Umbilical cord (tissue), 2 donors: ENCODE results near the gene ZDHHC11B. TPM values are rescaled to one million over a fixed set of nuclear protein-coding genes. Genes with fewer than 3 reads are reported as not detected.
A peak's percentile ranks its signal among the peaks of the same experiment; 100 is the strongest.
"Not testable (repeated sequence)": the region's sequence is repeated elsewhere in the genome, so short reads cannot be mapped to it uniquely, and the experiment has no call there.

Experiments
- DNase-seq: peaks from one replicate; pipeline ENCODE4 v3.0.0-alpha.2; 2015; ENCODE audit warnings: low spot score
- total RNA-seq: library from RNA; depleted of rRNA; stranded (reverse); fragments of >200 nt; gene quantifications from one replicate; pipeline ENCODE4 v1.2.3, GENCODE V29; 2014; ENCODE audit warnings: low replicate concordance; ENCODE audit not compliant: insufficient read depth

The ZDHHC11B gene
- total RNA-seq, 1 donor from 2014 or later: 4.3 TPM

DNA sequence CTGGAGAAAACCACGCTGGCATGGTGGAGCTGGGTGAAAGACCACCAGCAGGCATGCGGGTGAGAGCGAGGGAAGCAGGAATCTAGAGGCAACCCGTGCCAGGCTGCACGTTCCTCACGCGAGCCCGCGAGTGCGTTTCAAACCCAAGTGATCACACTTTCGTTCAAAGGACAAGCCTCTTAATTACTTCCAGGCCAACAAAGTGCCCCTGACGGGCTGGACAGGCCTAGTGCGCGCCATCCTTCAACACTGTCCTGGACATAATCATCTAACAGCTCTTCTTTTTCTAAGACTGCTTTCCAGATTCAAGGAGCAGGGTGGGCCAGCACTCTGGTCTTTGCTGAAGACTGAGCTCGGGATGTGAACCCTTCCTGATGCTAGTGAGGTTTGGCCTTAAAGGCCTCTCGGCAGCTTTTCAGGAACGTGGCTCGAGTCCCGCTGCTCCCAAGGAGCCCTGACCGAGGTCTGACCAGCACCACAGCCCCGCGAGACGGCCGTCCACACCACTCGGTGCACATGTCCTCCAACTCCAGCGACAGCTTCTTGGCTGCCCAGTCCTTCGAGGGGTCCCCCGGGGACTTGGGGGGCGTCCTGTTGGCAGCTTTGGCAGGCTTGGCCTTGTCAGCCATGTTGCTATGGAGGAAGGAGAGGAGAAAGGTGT lies 14.9 kb downstream of the ZDHHC11B start:
- not testable (repeated sequence) for DNase-seq

DNA sequence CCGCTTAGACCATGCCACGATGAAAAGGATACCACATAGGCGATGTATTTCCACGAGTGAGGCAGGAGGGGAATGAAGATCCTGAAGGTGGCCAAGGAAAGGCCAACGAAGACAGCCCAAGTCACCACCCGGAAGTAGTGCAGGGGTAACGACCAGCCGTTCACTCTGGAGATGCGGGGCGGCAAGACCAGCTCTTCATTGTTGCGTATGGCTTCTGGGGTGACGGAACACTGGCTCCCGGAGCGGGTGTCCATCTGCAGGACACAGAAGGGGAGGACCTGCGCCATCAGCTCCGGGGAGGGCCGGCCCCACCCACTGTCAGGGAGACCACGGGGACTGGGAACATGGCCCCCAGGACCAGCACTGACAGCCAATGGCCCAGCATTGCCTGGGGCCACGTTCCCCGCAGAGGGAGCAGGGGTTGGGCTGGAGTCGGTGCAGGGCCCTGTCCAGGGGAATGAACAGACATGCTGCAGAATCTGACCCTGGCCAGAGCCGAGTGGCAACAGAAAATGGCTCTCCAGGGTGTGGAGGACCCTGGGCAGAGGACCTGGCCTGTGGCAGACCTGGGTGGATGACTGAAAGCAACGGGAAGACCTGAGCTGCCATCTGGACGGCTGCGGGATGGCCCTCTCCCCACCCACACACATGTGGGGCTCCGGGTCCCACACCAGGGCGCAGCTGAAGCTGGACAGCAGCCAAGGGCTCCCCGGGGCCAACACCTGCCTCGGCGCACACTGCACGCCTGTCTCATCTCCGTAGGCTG lies 17.7 kb downstream of the ZDHHC11B start:
- no peak for DNase-seq

DNA sequence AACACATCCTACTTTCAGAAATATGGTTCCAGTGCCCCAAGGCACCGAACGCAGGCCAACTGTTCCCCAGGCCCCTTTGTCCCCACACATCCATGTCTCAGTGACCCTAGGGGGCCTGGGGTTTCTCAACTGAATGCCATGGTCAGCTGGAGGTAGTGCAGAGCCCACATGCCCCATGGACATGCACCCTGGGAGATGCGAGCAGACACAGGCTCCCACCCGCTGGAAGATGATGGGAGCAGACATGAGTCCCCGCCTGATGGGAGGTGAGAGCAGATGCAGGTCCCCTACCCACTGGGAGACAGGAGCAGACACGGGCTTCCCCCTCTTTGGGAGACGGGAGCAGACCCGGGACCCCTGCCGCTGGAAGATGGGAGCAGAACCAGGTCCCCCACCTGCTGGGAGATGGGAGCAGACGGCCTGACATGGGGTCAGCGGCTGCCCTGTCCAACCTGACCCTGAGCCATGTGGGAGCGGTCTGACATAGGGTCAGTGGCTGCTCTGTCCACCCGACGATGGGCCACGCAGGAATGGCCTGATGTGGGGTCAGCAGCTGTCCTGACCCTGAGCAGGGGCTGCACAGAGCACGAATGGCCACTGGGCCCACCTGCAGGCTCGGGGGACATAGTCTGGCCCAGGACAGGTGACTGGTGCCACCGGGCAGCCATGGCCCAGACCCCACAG lies 18.4 kb downstream of the ZDHHC11B start:
- no peak for DNase-seq

DNA sequence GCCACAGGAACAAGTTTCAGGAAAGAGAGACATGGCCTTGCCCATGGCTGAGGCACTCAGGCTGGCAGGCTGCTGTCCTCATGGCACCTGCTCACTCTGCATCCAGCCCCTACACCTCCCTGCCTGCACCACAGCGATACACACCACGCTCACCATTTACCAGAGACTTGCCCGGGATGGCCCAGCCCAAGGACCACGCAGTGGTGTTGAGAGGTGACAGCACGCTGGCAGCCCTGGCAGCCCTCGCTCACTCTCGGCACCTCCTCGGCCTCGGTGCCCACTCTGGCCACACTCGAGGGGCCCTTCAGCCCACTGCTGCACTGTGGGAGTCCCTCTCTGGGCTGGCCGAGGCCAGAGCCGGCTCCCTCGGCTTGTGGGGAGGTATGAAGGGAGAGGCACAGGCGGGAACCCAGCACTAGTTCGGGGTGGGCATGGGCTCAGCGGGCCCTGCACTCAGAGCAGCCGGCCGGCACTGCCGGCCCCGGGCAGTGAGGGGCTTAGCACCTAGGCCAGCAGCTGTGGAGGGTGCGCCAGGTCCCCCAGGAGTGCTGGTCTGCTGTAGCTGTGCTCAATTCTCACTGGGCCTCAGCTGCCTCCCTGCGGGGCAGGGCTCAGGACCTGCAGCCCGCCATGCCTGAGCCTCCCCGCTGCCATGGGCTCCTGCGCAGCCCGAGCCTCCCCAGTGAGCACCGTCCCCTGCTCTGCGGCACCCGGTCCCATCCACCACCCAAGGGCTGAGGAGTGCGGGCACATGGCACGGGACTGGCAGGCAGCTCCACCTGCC lies 20.3 kb downstream of the ZDHHC11B start:
- DNase-seq: no peak

DNA sequence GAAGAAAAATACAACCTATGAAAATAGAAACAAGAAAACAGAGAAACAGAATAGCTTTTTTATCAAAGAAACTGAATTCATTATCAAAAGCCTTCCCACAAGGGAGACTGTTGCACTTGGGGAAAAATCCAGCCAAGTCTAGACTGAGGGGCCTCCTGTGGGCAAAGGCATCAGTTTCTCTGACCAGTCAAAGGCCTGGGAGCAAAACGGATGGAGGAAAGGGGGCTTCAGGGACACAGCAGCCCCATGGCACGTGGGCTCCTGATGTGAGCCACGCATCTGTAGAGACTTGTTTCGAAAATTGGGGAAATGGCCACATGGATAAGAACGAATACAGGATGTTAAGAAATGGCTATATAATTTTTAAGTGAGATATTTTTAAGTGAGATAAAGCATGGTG lies 21.1 kb downstream of the ZDHHC11B start:
- no peak for DNase-seq

DNA sequence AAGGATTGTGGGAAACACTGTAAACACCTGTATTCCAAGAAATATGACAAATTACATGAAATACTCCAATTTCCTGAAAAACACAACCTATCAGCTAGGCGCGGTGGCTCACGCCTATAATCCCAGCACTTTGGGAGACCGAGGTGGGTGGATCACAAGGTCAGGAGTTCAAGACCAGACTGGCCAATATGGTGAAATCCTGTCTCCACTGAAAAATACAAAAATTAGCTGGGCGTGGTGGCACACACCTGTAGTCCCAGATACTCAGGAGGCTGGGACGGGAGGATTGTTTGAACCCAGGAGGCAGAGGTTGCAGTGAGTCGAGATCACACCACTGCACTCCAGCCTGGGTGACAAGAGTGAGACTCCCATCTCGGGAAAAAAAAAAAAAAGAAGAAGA lies 21.5 kb downstream of the ZDHHC11B start:
- not testable (repeated sequence) for DNase-seq

DNA sequence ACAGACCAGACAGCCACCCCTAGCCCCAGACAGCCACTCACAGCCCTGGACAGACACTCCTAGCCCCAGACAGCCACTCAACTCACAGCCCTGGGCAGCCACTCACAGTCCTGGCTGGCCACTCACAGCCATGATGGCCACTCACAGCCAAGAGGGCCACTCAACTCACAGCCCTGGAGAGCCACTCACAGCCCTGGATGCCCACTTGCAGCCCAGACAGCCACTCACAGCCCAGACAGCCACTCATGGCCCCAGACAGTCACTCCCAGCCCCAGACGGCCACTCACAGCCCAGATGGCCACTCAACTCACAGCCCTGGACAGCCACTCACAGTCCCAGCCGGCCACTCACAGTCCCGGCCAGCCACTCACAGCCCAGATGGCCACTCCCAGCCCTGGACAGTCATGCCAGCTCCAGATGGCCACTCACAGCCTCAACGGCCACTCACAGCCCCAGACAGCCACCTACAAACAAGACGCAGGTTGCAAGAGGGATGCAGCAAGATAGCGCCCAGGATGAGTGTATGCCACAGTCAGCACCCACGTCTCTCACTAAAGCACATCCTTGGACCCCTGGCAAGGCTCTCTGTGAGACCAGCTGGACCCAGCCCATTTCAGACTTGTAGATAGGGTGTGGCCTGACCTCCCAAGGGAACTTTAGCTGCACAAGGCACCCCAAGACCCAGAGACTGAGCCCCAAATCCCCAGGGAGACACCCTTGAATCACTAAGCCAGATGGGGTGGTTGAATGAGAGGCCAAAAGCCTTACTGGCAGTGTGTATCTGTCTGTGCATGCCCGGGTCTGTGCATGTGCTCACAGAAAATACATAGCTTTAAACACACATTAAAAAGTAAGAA lies 22.4 kb downstream of the ZDHHC11B start:
- no peak for DNase-seq

DNA sequence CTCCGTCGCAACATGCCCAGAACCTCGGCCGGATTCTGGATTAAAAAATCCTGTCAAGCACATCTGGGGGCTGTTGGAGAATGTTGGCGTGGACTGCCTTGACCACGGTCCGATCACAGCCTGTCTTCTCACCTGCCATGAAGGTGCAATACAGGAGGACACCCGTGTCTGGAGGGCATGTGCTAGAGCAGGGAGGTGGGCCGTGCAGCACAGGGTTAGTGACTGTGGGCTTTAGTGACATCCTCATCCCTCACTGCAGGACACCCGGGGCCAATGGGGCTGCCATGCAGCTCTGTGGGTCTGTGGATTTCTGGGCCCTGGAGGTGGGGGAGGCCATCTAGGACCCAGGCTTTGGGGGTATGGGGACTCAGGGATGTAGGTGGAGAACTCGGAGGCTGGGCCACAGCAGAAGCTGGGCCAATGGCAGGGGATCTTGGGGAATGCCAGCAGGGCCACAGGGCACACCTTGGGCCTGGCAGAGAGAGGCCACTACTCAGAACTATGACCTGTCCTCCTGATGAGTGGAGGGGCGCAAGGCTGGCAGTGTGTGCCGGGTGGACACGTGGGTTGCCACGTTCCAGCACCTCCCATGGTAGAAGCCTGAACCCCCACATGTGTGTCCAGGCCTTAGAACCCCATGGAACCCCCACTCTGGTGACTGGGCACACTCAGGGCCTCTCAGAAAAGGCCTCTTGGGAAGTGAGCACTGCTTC lies 23.3 kb downstream of the ZDHHC11B start:
- no peak for DNase-seq

DNA sequence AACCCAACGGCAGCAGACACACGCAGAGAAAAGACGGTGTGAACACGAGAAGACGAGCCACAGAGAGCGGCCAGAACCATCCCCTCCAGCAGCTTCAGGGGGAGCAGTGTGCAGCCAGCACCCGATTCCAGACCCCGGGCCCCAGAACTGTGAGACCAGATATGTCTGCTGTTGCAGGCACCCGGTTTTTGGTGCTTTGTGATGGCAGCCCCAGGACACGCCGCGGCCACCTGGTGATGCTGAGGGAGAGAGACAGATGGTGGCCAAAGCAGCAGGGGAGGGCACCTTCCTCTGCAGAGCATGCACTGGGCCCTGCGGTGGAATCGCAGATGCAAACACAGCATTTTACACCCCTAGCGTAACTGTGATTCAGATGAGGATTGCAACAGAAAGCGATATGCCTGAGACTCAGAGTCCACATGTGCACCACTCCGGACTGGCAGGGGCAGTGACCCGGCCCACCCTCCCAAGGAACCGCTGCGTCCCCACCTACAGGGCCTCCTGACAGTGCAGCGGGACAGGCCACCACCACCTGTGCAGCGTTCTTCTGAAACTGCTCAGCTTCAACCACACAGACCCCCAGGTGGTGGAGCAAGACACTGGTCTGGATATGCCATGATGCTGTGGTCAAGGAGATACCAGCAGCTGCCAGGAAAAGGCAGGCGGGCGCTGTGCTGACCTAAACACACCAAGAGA lies 24.0 kb downstream of the ZDHHC11B start:
- no peak for DNase-seq

DNA sequence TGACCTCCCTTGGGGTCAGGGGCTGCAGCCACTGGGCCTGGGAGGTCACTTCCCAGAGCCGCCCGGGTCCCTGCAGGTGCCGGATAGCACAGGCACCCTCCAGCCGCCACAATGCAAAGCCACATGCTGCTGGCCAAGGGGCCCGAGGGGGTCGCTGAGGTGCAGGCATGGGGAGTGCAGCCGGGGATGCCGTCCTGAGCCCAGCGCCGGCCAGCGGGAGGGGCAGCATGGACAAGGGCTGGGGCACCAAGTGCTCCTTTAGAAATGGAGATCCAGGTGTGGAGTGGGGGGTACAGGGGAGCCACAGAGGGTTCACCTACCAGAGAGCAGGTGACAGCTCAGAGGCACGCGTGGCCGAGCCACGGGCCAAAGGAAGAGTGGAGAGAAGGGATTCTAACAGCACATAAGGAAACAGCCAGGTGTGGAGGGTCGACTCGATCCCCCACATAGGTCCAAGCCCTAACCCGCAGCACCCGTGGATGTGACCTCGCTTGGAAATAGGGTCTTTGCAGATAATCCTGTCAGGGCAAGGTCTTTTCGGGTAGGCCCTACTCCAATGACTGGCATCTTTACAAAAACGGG lies 24.7 kb downstream of the ZDHHC11B start:
- DNase-seq: no peak

DNA sequence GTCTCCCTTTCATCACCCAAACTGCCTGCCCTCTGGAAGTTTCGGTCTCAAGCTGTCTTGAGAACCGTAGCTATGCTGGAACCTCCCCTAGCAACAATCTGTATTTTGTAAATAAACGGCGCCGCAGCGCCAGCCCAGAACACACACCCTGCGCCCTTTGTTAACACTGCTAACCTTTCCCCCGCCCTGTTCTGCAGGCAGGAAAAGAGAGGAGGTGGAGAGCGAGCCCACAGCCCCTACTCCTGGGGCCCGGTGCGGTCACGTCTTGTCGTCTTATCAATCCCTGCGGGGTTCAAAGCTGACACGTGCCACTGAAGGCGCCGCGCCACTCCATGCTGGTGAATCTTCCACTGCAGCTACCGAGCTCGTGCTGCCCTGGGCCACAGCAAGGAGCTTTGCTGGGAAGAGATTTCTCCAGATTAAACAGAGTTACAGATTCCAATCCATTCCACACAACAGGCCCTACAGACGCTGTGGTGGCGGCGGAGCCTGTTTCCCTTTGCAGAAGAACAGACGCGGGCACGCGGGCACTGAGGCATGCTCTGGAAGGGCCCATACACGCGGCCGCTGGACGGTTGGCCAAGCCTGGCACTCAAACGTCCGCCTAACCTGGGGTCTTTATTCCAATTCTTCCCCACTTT lies 25.3 kb downstream of the ZDHHC11B start:
- DNase-seq: peak; percentile 75

DNA sequence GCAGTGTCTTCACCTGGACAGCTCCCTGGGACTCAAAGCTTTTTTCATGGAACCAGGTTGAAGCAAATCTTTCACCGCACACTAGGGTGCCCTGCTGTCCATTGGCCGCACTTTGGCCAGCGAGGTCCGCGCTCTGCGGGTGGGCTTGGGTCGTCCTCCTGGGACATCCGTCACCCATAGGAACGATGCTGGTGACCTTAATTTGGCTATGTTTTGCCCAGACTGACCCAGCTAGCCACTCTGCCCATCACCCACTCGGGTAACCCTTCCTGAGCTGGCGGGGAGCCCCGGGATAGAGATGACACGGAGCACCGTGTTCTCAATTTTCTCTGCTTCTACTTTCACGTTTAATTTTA lies 25.9 kb downstream of the ZDHHC11B start:
- no peak for DNase-seq

DNA sequence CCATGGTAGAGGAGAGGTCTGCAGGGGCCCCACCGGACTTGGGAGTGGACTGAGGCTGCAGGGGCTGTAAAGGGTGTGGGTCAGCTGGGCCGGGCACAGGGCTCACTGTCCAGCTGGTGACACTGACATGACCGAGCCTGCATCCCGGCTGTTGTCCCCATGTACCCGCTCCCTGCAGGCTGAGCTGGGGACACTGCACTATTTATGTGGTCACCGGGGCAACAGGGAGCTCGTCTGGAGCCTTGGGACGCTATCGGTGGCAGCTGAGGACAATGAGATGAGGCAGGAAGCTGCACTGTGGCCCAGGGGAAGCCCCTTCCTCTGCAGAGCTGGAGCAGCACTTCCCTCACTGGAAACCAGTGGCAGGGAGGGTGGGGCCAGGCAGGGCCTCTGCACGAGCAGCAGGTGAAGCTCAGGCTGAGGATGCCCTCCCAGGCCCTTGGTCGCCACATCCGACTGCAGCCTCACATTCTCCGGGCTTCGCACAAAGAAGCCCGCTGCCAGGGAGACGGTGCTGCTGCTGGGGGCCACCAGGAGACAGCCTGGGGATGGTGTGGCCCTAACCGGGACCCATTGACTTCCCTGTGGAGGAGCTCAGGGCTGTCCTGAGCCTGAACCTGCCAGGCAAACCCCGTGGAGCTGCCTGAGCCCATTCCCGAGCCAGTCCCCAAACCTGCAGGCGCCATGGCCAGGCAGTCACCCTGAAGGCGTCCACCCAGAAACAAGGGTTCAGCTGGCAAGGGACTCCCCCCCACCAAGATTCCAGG lies 26.4 kb downstream of the ZDHHC11B start:
- no peak for DNase-seq

DNA sequence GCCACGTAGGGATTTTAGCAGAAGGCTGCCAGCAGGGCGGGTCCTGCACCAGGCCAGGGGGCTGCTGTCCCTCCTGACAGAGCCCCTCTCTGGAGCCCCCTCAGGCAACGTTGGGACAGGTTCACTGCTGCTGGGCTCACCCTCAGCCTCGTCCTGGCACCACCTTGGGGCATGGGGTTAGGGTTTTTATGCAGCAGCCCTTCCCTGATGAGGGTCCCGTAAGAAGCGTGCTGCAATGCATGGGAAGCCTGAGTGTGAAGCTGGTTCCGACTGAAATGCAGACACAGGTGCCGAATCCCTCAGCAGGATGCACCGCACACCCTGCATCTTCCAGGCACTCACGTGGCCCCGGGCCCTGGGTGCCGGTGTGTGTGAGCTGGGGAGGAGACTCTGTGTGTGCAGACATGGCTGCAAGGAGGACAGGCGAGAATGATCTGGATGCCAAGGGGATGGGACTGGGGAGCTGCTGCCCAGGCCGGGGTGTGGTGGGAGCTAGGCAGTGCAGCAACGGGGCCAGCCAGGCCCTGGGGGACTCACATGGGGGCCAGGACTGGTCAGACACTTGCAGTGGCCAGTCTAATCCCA lies 27.1 kb downstream of the ZDHHC11B start:
- no peak for DNase-seq

DNA sequence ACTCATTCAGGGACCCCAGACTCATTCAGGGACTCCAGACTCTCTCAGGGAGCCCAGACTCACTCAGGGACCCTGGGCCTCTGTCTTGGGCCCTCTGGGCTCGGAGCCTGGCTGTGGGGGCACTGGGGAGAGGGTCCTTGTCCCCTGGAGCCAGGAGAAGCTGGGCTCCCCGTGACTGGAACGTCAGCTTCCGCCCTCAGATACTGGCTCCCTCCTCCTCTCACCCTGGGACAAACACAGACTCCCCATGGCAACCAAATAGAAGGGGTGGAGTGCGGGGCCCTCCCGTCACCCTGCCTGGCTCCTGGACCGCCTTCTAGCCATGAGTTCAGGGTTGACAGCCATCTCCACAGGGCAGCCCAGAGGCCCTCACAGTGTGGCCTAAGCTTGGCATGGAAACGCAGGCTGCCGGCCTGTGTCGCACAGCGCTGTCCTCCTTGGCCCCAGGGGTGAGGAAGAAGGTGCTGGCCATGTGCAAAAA lies 27.6 kb downstream of the ZDHHC11B start:
- peak; percentile 29 for DNase-seq

DNA sequence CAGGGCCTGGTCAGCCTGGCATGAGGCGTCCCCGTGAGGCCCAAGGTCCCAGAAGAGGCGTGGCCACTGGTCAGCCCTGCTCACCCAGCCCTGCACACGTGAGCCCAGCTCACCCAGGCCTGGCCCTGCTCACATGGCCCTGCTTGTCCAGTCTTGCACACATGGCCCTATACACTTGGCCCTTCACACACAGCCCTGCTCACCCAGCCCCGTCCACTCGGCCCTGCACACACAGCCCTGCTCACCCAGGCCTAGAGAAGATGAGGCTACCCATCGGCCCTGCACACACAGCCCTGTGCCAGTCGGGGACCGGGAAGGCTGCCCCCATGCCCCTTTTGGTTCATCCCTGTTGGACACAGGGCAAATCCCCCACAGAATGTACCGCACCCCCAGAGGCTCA lies 28.4 kb downstream of the ZDHHC11B start:
- no peak for DNase-seq

DNA sequence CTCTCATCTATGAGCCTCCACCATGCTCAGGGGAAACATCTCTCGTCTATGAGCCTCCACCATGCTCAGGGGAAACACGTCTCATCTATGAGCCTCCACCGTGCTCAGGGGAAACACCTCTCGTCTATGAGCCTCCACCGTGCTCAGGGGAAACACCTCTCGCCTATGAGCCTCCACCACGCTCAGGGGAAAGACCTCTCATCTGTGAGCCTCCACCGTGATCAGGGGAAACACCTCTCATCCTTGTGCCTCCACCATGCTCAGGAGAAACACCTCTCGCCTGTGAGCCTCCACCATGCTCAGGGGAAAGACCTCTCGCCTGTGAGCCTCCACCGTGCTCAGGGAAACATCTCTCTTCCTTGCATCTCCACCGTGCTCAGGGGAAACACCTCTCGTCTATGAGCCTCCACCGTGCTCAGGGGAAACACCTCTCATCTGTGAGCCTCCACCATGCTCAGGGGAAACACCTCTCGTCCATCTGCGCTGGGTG lies 30.3 kb downstream of the ZDHHC11B start:
- DNase-seq: not testable (repeated sequence)
